BLaER1 (cell line): ENCODE measurements around the gene KLHL29.

Experiments used
- H3K27ac ChIP-seq: shearing (Covaris generic); formaldehyde crosslinking; 2 replicates; pipeline ENCODE4 v1.8.1; 2022
- H3K27me3 ChIP-seq: shearing (Covaris generic); formaldehyde crosslinking; 2 replicates; pipeline ENCODE4 v1.8.1; 2022
- H3K36me3 ChIP-seq: shearing (Covaris generic); formaldehyde crosslinking; 2 replicates; pipeline ENCODE4 v1.8.1; 2022
- H3K4me1 ChIP-seq: shearing (Covaris generic); formaldehyde crosslinking; 2 replicates; pipeline ENCODE4 v1.8.1; 2022
- H3K4me2 ChIP-seq: shearing (Covaris generic); formaldehyde crosslinking; 2 replicates; pipeline ENCODE4 v1.8.1; 2022
- H3K4me3 ChIP-seq: shearing (Covaris generic); formaldehyde crosslinking; 2 replicates; pipeline ENCODE4 v1.8.1; 2022
- H3K9ac ChIP-seq: shearing (Covaris generic); formaldehyde crosslinking; 2 replicates; pipeline ENCODE4 v1.8.1; 2022
- H3K9me3 ChIP-seq: shearing (Covaris generic); formaldehyde crosslinking; 2 replicates; pipeline ENCODE4 v1.8.1; 2022
- H4K20me1 ChIP-seq: shearing (Covaris generic); formaldehyde crosslinking; 2 replicates; pipeline ENCODE4 v1.8.1; 2022
- Cebpa-rat ChIP-seq: shearing (Covaris generic); IDR thresholded peaks from 2 replicates; pipeline ENCODE4 v1.8.1; 2022

Gene KLHL29

DNA sequence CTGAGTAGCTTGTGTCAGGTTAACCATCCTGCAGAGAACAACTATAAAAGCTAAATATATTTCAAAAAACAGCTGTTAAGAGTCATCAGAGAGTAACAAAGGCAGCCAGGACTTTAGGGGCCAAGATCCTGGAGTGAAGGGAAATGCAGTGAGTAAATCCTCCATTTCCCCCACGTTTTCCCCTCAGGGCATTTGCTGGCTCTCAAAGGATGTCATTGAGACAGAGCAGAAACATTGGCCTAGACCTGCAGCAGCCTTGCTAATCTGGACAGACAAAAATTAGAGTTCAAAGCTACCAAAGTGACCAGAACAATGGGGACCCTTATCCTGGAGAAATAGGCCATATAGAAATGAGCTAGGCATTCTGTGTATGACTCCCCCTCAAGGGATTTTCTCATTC, 21.1 kb upstream of the KLHL29 start:
- Histone ChIP-seq H3K27ac (no peak overlapping the region), H3K4me2 (no peak overlapping the region), H3K27me3 (no peaks in the 10 kb centered on the region), H4K20me1 (no peaks in the 10 kb centered on the region), H3K9me3 (no peaks in the 10 kb centered on the region), H3K4me1 (no peaks in the 10 kb centered on the region), H3K36me3 (no peaks in the 10 kb centered on the region), H3K4me3 (no peak overlapping the region), H3K9ac (no peak overlapping the region)
- TF ChIP-seq Cebpa-rat, result no peak

DNA sequence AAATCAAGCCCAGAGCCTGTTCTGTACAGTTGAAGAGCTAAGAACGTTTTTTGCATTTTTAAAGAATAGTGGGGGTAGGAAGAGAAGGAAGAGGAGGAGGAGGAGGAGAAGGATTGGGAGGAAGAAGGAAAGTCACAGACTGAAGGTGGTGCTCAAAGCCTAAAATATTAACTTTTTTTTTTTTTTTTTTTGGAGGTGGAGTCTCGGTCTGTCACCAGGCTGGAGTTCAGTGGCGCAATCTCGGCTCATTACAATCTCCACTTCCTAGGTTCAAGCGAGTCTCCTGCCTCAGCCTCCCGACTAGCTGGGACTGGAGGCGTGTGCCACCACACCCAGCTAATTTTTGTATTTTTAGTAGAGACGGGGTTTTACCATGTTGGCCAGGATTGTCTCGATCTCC, 18.3 kb upstream of the KLHL29 start:
- Histone ChIP-seq H3K9ac (no peak overlapping the region), H3K4me3 (no peak overlapping the region), H3K4me2 (no peak overlapping the region), H3K27ac (no peak overlapping the region), H3K4me1 (no peaks in the 10 kb centered on the region), H4K20me1 (no peaks in the 10 kb centered on the region), H3K27me3 (no peaks in the 10 kb centered on the region), H3K9me3 (no peaks in the 10 kb centered on the region), H3K36me3 (no peaks in the 10 kb centered on the region)
- TF ChIP-seq Cebpa-rat, result no peak

DNA sequence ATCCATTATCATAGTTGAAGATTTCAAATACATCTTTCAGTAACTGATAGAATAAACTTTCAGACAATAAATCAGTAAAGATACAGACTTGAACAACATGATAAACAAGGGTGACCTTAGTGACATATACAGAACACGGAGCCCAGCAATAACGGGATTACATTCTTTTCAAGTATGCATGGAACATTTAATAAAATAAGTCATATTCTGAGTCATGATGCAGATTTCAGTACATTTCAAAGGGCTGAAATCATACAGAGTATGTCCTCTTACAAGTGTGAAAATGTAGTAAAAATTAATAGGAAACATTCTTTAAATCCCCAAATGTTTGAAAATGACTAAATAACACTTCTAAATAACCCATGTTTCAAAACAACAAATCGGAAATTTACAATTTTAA, 17.2 kb upstream of the KLHL29 start:
- Histone ChIP-seq H3K27me3 (no peaks in the 10 kb centered on the region), H4K20me1 (no peaks in the 10 kb centered on the region), H3K36me3 (no peaks in the 10 kb centered on the region), H3K4me2 (no peak overlapping the region), H3K9ac (no peak overlapping the region), H3K4me1 (no peaks in the 10 kb centered on the region), H3K27ac (no peak overlapping the region), H3K9me3 (no peaks in the 10 kb centered on the region), H3K4me3 (no peak overlapping the region)
- TF ChIP-seq Cebpa-rat, result no peak

DNA sequence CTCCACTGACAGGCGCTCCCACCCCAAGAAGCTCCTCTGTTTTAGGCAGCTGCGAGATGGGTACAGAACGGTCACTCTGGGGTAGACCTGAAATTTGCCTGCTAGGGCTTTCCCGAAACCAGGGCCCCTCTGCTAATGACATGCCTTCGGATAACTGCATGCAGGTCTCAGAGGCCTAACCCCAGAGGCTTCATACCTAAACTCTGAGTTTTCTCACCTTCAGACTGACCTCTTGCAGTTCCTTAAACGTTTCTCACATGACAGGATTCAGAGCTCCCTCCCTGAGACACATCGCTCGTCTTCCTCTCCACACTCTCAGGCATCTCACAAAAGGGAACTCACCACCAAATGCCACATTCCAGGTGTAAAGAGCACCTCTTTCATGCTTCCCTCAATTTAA, 11.3 kb upstream of the KLHL29 start:
- no peak overlapping the region for H3K4me2 ChIP-seq
- TF ChIP-seq Cebpa-rat, result no peak

DNA sequence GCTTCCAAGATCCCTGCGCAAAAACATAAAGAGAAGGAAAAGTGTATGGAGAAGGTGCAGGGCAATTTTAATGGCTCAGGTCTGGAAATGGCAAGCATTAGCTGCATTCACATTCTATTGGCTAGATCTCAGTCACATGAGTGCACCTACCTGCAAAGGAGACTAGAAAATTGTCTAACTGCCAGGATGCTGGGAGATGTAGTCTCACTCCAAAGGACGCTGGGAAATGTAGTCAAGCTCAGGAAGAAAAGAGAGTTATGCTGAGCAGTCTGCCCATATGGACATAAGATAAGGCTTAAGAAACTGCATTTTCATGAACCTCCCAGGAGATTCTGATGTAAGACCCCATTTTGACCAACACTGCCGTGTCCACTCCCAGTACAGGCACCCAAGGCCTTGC, 9.5 kb upstream of the KLHL29 start:
- no peaks in the 10 kb centered on the region for H3K36me3 ChIP-seq
- H3K27ac ChIP-seq, result no peak overlapping the region
- no peak overlapping the region for H3K9ac ChIP-seq
- no peaks in the 10 kb centered on the region for H3K9me3 ChIP-seq
- TF ChIP-seq Cebpa-rat, result no peak
- no peak overlapping the region for H3K4me2 ChIP-seq
- H4K20me1 ChIP-seq, result no peaks in the 10 kb centered on the region
- H3K4me1 ChIP-seq, result peaks cover 12% of the 10 kb centered on the region
- H3K4me3 ChIP-seq, result no peak overlapping the region
- no peaks in the 10 kb centered on the region for H3K27me3 ChIP-seq

More for the DNA sequence above, 11.3 kb upstream of the KLHL29 start:
- Histone ChIP-seq H3K4me1 (no peaks in the 10 kb centered on the region), H3K36me3 (no peaks in the 10 kb centered on the region), H3K27me3 (no peaks in the 10 kb centered on the region), H4K20me1 (no peaks in the 10 kb centered on the region), H3K9ac (no peak overlapping the region), H3K9me3 (no peaks in the 10 kb centered on the region), H3K4me3 (no peak overlapping the region), H3K27ac (no peak overlapping the region)

DNA sequence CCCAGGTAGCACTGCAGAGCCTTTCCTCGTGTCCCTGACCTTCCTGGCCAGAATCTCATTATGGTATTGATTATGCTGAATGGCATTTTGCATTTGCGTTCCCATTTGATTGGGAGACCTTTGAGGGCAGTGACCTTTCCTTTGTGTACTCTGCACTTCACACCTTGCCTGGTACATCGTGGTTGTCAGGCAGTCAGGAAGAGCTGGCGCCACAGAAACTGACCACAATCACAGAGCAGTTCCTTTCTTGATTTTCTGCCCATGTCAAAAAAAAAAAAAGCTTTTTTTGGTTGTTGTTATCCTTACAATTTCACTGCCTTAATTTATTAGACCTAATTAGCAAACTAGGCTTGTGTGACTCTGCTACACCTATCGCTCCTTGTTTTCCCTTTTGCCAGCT, 8.9 kb upstream of the KLHL29 start:
- Histone ChIP-seq H3K9me3 (no peaks in the 10 kb centered on the region), H3K4me2 (no peak overlapping the region), H3K27ac (no peak overlapping the region), H3K4me3 (no peak overlapping the region), H3K4me1 (peaks cover 18% of the 10 kb centered on the region), H3K36me3 (no peaks in the 10 kb centered on the region), H3K27me3 (no peaks in the 10 kb centered on the region), H3K9ac (no peak overlapping the region), H4K20me1 (no peaks in the 10 kb centered on the region)
- TF ChIP-seq Cebpa-rat, result no peak

DNA sequence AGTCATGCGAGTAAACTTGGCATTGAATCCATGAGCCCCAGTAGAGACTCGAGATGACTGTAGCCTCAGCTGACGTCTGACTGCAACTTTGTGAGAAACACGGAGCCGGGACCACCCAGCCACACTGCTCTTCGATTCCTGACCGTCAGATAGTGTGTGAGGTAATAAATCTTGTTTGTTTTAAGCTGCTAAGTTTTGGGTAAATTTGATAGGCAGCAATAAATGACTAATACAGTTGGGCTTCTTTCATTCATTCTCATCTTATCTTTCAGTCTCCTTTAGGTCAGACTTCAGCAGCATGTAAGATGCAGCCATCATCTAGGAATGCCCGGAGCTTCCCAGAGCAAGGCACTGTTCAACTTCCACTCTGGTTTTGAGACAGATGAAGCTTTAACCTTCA, 8.0 kb upstream of the KLHL29 start:
- Histone ChIP-seq H3K27me3 (peaks cover 2% of the 10 kb centered on the region; the same call in 1 of the 2 replicates), H3K4me1 (peaks cover 26% of the 10 kb centered on the region)
- no peak for TF ChIP-seq Cebpa-rat

DNA sequence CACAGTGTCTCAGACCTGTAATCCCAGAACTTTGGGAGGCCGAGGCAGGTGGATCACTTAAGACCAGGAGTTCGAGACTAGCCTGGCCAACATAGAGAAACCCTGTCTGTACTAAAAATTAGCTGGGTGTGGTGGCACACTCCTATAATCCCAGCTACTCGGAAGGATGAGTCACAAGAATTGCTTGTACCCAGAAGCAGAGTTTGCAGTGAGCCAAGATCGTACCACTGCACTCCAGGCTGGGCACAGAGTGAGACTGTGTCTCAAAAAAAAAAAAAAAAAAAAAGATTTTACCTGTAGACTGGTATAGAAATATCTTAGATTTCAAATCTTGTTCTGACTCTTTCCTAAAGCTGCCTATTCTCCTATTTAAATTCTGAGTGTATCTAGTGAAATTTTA, 7.2 kb upstream of the KLHL29 start:
- no peaks in the 10 kb centered on the region for H4K20me1 ChIP-seq
- no peaks in the 10 kb centered on the region for H3K9me3 ChIP-seq
- H3K27me3 ChIP-seq, result peaks cover 10% of the 10 kb centered on the region; the same call in 1 of the 2 replicates
- no peak for TF ChIP-seq Cebpa-rat
- no peak overlapping the region for H3K4me3 ChIP-seq
- peaks cover 26% of the 10 kb centered on the region for H3K4me1 ChIP-seq
- no peak overlapping the region for H3K9ac ChIP-seq
- no peak overlapping the region for H3K4me2 ChIP-seq
- no peak overlapping the region for H3K27ac ChIP-seq
- H3K36me3 ChIP-seq, result no peaks in the 10 kb centered on the region

More for the DNA sequence above, 8.0 kb upstream of the KLHL29 start:
- H3K4me2 ChIP-seq, result no peak overlapping the region
- H3K9ac ChIP-seq, result no peak overlapping the region
- H3K4me3 ChIP-seq, result no peak overlapping the region
- no peaks in the 10 kb centered on the region for H3K9me3 ChIP-seq
- H3K36me3 ChIP-seq, result no peaks in the 10 kb centered on the region
- no peaks in the 10 kb centered on the region for H4K20me1 ChIP-seq
- no peak overlapping the region for H3K27ac ChIP-seq

DNA sequence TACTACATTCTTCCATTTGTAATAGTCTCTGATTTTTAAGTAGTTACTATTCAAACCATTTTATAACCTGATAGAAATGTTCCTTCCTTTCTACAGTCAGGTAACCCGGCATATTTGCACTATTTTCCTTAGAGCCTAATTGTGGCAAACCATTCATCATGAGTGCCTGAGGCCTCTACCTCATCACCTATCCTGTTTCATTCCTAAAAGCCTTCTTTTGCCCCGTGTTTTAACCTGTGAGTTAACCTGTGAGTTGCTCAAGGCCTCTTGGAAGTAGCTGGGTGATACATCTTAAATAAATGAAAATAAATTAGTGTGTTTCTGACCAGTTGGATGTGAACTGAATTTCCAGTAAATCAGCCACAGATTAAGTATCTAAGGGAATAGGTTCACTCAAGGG, 6.5 kb upstream of the KLHL29 start:
- Histone ChIP-seq H3K9me3 (no peaks in the 10 kb centered on the region), H4K20me1 (no peaks in the 10 kb centered on the region), H3K4me2 (no peak overlapping the region), H3K27ac (no peak overlapping the region), H3K36me3 (no peaks in the 10 kb centered on the region), H3K4me3 (no peak overlapping the region), H3K9ac (no peak overlapping the region), H3K4me1 (peaks cover 26% of the 10 kb centered on the region), H3K27me3 (peaks cover 17% of the 10 kb centered on the region)
- no peak for TF ChIP-seq Cebpa-rat

DNA sequence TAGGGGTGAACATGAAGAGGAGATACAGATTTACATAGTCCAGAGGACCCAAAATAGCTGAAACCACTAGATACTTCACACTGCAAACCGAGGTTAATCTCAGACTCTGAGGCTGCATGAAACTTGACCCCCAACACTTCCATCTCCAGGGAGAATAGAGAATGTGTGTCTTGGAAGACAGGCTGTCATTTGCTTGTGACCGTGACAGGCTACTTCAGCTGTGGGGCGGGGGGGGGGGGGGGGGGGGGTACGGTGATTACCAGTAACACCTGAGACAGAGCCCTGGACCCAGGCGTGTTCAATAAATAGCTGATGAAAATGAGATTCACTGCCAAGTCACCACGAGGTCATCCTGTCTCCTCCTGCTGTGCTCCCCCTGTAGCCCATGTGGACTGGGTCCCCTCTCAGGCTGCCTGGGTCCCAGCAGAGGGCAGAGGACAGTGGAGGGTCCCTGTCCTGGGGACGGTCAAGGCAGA, 5.7 kb upstream of the KLHL29 start:
- 0 out of 2 replicates have a peak, but pooled peaks cover 4% of the 10 kb centered on the region for H4K20me1 ChIP-seq
- no peak overlapping the region for H3K4me3 ChIP-seq
- no peak for TF ChIP-seq Cebpa-rat
- peaks cover 26% of the 10 kb centered on the region for H3K4me1 ChIP-seq
- H3K27ac ChIP-seq, result no peak overlapping the region
- H3K36me3 ChIP-seq, result no peaks in the 10 kb centered on the region
- H3K9ac ChIP-seq, result no peak overlapping the region
- H3K9me3 ChIP-seq, result no peaks in the 10 kb centered on the region
- no peak overlapping the region for H3K4me2 ChIP-seq
- H3K27me3 ChIP-seq, result peaks cover 24% of the 10 kb centered on the region

DNA sequence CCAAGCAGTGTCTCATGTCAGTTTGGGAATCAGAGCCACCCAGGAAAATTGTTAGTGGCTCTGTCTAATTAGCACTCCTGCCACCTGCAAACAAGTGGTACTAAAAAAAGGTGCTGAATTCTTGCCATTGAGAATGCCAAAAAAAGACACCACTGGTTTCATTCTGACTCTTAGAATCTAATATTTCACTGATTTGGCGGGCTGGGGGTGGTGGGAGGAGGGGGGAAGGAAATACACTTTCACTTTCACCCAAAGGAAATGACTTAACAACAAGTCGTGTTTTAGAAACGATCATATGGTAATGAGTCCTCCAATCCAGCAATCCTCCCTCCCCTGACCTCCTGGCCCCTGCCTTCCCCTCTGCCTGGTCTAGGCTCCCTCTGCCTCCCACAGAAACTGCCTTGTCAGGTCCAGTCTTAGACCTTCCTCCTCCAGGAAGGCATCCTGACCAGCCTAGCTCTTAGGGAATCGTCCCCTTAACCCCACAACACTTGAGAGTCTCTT, 4.4 kb upstream of the KLHL29 start:
- Histone ChIP-seq H3K9me3 (no peaks in the 10 kb centered on the region), H4K20me1 (peaks cover 13% of the 10 kb centered on the region), H3K27ac (peak overlapping the region; percentile 47; the same call in 1 of the 2 replicates), H3K4me3 (no peak overlapping the region), H3K4me2 (peak overlapping the region; percentile 76), H3K27me3 (peaks cover 37% of the 10 kb centered on the region), H3K36me3 (no peaks in the 10 kb centered on the region), H3K4me1 (peaks cover 29% of the 10 kb centered on the region), H3K9ac (no peak overlapping the region)
- TF ChIP-seq Cebpa-rat, result no peak
